NCI-H2107 treated with DMSO at 0.1 percent for 48 hours (cell line): ENCODE data around the gene GPRC6A.

ENCODE experiments used
- DNase-seq: peaks from one replicate; lab custom pipeline; 2025; ENCODE audit not compliant: unreplicated experiment; lab: John Stamatoyannopoulos, UW

GPRC6A gene

GRCh38 chr6:116793224-116793623 lies 35.7 kb downstream of the GPRC6A start:
- no peak for DNase-seq

- DNase-seq, result no peak
Measured at GRCh38 chr6:116783852-116784251, 45.0 kb downstream of the GPRC6A start.

GRCh38 chr6:116779573-116780164 lies 49.2 kb downstream of the GPRC6A start:
- peak; percentile 28 for DNase-seq

GRCh38 chr6:116773886-116774285 lies 55.0 kb downstream of the GPRC6A start:
- DNase-seq, result no peak

DNA sequence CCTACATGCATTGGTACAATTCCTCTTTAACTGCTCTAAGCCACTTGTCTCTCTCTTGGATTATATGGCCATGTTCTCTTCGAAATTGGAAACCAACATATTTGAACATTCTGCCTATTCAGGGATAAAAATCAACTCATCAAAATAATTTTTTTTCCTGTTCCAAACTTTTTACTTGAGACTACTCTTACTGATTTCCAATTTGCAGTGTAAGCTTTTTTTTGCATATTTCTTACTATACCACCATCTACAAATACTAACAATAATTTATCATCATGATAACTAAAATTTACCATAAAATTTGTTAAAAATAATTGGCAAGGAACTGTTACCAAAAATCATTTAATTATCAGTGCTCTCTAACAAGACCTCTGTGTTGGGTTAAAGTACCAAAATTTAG lies 56.4 kb downstream of the GPRC6A start:
- DNase-seq, result no peak

DNA sequence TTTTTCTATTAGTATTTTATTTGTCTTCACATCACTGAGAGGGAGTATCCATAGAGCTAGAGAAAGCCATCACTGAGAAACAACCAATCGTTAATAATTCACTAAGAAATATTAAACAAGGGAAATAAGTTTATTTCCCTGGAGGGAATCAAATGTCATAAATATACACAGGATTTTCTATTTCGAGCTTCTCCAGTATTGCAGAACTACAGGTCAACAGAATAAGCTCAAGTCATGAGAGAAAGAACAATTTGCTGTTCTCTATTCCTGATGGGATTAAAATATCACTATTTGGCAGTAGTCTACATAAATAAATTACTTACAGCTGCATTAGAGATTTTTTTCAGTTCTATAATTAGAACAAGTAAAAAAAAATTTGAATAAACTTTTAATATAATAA lies 61.2 kb downstream of the GPRC6A start:
- DNase-seq, result no peak

GRCh38 chr6:116766506-116767176 lies 62.2 kb downstream of the GPRC6A start:
- no peak for DNase-seq

- DNase-seq, result no peak
Measured at GRCh38 chr6:116764961-116765841, 63.7 kb downstream of the GPRC6A start, which contains the start of gene FAM162B. FAM162B (minus strand) TSS chr6:116765719; CDS start chr6:116765576, 143 bp downstream.

- no peak for DNase-seq
Measured at GRCh38 chr6:116764629-116764960, 64.3 kb downstream of the GPRC6A start.

DNA sequence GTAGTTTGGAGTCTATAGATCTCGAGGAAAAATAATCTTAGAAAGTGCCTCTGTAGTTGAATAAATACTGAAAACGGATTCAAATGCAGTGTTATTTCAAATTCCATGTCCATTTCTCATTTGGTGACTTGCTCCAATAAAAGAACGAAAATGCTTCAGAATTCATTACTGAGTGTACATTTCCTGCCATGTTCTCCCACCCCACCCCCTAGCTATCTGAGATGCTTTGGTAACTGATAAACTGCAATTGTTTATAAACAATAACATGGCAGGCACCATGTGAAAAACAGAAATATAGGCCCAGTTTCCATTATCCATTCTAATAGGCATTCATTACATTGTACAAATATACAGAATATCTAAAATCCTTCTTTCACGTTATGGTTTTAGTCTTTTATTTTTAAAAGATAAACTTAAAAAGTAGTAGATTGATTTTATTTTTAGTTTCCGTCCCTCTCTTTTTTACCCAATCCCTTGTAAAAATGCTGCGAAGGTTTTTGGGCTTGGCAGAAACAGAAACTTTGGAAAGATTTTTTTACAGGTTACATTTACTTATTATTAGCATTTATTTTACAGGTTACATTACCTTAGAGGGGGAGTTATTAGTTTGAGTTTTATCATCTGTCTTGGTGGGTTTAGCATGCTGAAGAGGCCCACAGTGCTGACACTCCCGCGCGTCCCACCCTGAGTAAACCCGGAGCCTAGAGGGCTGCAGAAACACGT lies 64.8 kb downstream of the GPRC6A start:
- DNase-seq, result no peak

DNA sequence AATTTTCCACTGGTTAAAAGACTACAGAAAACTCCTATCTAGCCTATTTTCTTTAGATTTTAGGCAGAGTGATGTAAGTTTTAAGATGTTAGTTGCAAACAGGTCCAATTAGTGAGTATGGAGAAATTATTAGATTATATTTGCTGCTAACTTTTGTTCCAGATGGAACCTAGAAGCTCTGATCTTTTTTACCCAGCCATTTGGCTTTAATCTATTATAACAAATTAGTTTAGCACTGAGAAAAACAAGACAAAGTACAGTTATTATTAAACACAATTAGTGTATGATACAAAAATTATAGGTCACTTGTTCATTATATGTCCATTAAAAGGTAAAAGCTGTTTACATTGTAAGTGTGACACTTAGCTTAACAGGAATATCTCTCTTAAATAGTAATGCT lies 65.8 kb downstream of the GPRC6A start:
- DNase-seq, result no peak

DNA sequence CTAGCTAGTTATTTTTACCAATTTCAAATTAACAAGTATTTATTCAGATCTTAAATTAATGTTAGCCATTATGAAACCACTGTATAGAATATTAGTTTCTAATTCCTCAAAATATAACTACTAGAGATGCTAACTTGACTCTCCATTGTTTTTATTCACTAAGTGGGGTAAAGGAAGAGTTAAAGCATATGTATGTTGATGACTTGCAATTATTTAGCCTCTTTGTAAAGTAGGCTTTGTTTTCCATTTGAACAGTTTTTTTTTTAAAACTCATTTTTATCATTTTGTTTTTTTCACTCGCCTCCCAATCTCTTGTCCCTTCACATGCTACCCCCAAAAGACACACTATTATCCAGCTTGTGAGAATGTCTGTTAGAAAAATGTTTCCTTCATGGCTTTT lies 66.6 kb downstream of the GPRC6A start:
- no peak for DNase-seq

GRCh38 chr6:116761779-116762178 lies 67.1 kb downstream of the GPRC6A start:
- DNase-seq, result no peak

DNA sequence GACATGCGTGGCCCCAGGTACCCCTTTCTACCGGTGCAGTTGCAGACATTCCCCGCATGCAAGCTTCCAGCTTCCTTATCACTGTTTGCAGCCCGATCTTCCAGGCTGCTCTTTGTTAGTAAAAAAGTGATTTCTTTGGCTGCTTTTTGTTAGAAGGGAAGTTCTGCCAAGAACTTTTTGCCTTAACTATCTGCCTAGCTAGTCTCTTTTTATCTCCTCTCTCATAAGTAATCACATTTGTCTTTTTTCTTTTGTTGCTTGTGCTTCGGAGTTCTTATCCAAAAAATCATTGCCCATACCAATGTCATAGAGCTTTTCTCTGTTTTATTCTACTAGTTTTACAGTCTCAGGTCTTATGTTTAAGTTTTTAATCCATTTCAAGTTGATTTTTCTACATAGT lies 83.7 kb downstream of the GPRC6A start:
- no peak for DNase-seq
